GM12878 (cell line): ENCODE data around the gene MRPS5.

Experiments used
- BHLHE40 ChIP-seq, 2 experiments: fragments of 450-650 bp in 1 of 2; IDR thresholded peaks; 2 replicates each; pipeline ENCODE4 v1.6.1; 2011 to 2017; ENCODE audit warnings: low read depth in 2 of 2, borderline replicate concordance in 1 of 2, improper control_type of control experiment in 1 of 2, low read length in 1 of 2, mild to moderate bottlenecking in 1 of 2
- CHD4 ChIP-seq: fragments of 200-600 bp; sonication (generic); IDR thresholded peaks from 2 replicates; pipeline ENCODE4 v1.6.1; 2016; ENCODE audit warnings: mild to moderate bottlenecking
- CTCF ChIP-seq, 3 experiments: IDR thresholded peaks in 2 of 3; conservative IDR thresholded peaks in 1 of 3; 2 replicates each; pipeline ENCODE4 v1.5.1; 2011; ENCODE audit warnings: low read depth in 3 of 3, low read length in 3 of 3, mild to moderate bottlenecking in 3 of 3, control low read depth in 2 of 3, moderate library complexity in 2 of 3, inconsistent platforms in 1 of 3, mixed read lengths in 1 of 3; ENCODE audit not compliant: control insufficient read depth in 2 of 3, insufficient read depth in 1 of 3; ENCODE audit errors: extremely low read depth in 1 of 3
- KLF5 ChIP-seq: fragments of 450-650 bp; IDR thresholded peaks from 2 replicates; pipeline ENCODE4 v1.6.1; 2014; ENCODE audit warnings: mild to moderate bottlenecking; ENCODE audit not compliant: partially characterized antibody
- NFYB ChIP-seq: IDR thresholded peaks from 2 replicates; pipeline ENCODE4 v1.6.1; 2011; ENCODE audit warnings: low read depth, mild to moderate bottlenecking, low read length, improper control_type of control experiment, moderate library complexity; ENCODE audit not compliant: insufficient read depth
- POLR2A ChIP-seq: IDR thresholded peaks from 2 replicates; pipeline ENCODE4 v1.6.1; 2011; ENCODE audit warnings: low read depth, mild to moderate bottlenecking, low read length
- POLR2AphosphoS2 ChIP-seq: IDR thresholded peaks from 2 replicates; pipeline ENCODE4 v1.6.1; 2011; ENCODE audit warnings: low read depth, mild to moderate bottlenecking, low read length, improper control_type of control experiment, moderate library complexity
- POLR2AphosphoS5 ChIP-seq: IDR thresholded peaks from 2 replicates; pipeline ENCODE4 v1.6.1; 2011; ENCODE audit warnings: mild to moderate bottlenecking, low read length, inconsistent platforms
- RFX5 ChIP-seq: IDR thresholded peaks from 2 replicates; pipeline ENCODE4 v1.6.1; 2011; ENCODE audit warnings: low read depth, low read length, improper control_type of control experiment
- SUPT20H ChIP-seq: IDR thresholded peaks from 2 replicates; pipeline ENCODE4 v1.6.1; 2011; ENCODE audit warnings: low read depth, mild to moderate bottlenecking, low read length, moderate library complexity, borderline replicate concordance; ENCODE audit not compliant: control insufficient read depth

- TF ChIP-seq POLR2A (no peak), POLR2AphosphoS2 (no peak), POLR2AphosphoS5 (no peak), SUPT20H (no peak), CTCF (IDR thresholded peaks at IDR 0.05 in 2 of 3, conservative IDR thresholded peaks at IDR 0.05 in 1 of 3; ENCODE audit: control insufficient read depth in 2 of 3, extremely low read depth in 1 of 3, insufficient read depth in 1 of 3, low read depth in 3 of 3, low read length in 3 of 3) (no peak), RFX5 (no peak), KLF5 (no peak), NFYB (no peak), BHLHE40 (IDR thresholded peaks at IDR 0.05; ENCODE audit: borderline replicate concordance in 1 of 2, low read depth in 2 of 2, low read length in 1 of 2) (no peak), CHD4 (no peak)
These were observed 81.2 kb downstream of the MRPS5 start for GRCh38 chr2:95040426-95040825.
